ENCODE measurements around the gene IL36B. TPM values are rescaled to one million over a fixed set of nuclear protein-coding genes. Genes with fewer than 3 reads are reported as not detected.

IL36B gene
- total RNA-seq, 1 donor from 2014 or later: not detected

DNA sequence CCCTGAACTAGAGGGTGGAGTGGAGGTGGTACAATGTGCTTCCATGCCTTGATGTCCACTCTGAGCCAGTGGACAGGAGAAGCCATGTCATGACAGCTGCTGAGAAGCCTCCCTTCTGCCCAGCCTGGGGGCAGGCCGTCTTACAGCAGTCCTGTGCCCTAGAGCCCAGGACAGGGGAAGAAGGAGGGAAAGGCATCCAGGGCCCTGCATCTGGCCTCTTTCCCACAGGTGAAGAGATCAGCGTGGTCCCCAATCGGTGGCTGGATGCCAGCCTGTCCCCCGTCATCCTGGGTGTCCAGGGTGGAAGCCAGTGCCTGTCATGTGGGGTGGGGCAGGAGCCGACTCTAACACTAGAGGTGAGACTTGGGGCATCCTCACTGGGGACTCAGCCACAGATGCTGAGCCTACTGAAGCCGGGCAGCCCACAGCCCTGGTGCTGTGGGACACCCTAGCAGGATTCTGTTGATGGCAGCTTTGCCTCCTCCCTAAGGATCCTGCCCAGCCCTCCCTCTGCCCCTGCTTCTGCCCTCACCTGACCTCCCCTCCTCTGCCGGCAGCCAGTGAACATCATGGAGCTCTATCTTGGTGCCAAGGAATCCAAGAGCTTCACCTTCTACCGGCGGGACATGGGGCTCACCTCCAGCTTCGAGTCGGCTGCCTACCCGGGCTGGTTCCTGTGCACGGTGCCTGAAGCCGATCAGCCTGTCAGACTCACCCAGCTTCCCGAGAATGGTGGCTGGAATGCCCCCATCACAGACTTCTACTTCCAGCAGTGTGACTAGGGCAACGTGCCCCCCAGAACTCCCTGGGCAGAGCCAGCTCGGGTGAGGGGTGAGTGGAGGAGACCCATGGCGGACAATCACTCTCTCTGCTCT, 9.5 kb upstream of the IL36B start:
- intact Hi-C loops (cut with DNase I): no loop called here
- TF ChIP-seq, protein P1, sequence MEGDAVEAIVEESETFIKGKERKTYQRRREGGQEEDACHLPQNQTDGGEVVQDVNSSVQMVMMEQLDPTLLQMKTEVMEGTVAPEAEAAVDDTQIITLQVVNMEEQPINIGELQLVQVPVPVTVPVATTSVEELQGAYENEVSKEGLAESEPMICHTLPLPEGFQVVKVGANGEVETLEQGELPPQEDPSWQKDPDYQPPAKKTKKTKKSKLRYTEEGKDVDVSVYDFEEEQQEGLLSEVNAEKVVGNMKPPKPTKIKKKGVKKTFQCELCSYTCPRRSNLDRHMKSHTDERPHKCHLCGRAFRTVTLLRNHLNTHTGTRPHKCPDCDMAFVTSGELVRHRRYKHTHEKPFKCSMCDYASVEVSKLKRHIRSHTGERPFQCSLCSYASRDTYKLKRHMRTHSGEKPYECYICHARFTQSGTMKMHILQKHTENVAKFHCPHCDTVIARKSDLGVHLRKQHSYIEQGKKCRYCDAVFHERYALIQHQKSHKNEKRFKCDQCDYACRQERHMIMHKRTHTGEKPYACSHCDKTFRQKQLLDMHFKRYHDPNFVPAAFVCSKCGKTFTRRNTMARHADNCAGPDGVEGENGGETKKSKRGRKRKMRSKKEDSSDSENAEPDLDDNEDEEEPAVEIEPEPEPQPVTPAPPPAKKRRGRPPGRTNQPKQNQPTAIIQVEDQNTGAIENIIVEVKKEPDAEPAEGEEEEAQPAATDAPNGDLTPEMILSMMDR (IDR thresholded peaks at IDR 0.05): no peak
- H3K36me3 ChIP-seq: no peaks in the 10 kb centered on the region

DNA sequence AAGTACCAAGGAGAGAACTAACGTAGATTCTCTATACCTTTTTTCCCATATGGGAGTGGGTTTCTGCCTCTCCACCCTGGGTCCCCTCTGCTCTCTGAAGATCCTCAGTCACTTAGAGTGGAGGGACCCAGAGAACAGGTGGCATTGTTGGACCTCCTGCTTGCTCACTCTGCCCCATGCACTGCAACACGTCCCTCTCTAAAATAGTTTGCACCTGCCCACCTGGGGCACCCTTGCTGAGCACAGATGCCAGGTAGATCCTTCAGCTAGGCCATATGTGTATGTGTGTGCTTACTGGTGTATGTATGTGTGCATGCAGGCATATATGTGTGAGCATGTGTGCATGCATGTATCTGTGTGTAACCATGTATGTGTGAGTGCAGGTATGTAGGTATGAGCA, 8.6 kb upstream of the IL36B start:
- no peak for DNase-seq (ENCODE audit: low spot score in 2 of 2)
- intact Hi-C loops (cut with DNase I): no loop called here

More for the DNA sequence above, 9.5 kb upstream of the IL36B start:
- H3K27ac ChIP-seq: no peak overlapping the region
- no peaks in the 10 kb centered on the region for H3K9me3 ChIP-seq
- H3K4me3 ChIP-seq: no peak overlapping the region
- H3K27me3 ChIP-seq: no peaks in the 10 kb centered on the region
- no peaks in the 10 kb centered on the region for H3K4me1 ChIP-seq
- no peak for DNase-seq (ENCODE audit: low spot score in 2 of 2)

DNA sequence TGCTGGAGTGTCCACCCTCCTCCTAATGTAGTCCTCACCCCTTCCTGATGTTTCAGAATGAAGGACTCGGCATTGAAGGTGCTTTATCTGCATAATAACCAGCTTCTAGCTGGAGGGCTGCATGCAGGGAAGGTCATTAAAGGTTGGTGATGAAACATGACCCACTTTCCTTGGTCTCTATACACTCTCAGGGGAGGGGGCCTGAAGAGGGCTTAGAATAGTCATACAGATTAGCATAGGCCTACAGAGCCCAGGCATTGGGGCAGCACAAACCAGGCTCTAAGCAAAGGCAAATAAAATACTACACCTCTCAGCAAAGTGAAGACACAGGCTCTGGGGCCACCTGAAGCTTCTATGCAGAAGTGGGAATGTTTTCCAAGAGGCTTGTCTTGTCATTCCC, 8.1 kb upstream of the IL36B start:
- H3K27me3 ChIP-seq: no peaks in the 10 kb centered on the region
- no peaks in the 10 kb centered on the region for H3K9me3 ChIP-seq
- no peak overlapping the region for H3K4me3 ChIP-seq
- H3K36me3 ChIP-seq: no peaks in the 10 kb centered on the region
- intact Hi-C loops (cut with DNase I): no loop called here
- no peaks in the 10 kb centered on the region for H3K4me1 ChIP-seq
- H3K27ac ChIP-seq: no peak overlapping the region
- DNase-seq (ENCODE audit: low spot score in 2 of 2): no peak
- TF ChIP-seq, protein P1 (IDR thresholded peaks at IDR 0.05): no peak

More for the DNA sequence above, 8.6 kb upstream of the IL36B start:
- no peaks in the 10 kb centered on the region for H3K27me3 ChIP-seq
- H3K4me1 ChIP-seq: no peaks in the 10 kb centered on the region
- TF ChIP-seq, protein P1 (IDR thresholded peaks at IDR 0.05): no peak
- no peak overlapping the region for H3K4me3 ChIP-seq
- no peaks in the 10 kb centered on the region for H3K9me3 ChIP-seq
- H3K36me3 ChIP-seq: no peaks in the 10 kb centered on the region
- H3K27ac ChIP-seq: no peak overlapping the region

DNA sequence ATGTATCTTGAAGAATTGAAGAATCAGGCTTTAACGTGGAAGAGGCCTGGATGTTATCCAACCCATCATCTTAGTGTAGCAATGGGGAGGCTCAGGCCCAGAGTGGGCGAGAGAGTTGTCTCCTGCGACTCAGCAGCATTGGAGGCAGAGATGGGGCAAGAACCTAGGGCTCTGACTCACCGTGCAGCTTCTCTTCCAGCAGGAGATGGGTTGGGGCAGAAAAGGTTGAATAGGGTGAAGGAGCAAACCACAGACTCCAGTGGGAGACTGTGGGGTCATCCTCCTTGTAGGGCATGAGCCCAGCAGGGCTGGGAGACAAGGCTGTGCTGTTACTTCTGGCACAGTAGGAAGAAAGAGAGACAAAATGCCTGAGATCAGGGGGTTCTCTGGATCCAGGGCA, 7.7 kb upstream of the IL36B start:
- intact Hi-C loops (cut with DNase I): no loop called here
- DNase-seq (ENCODE audit: low spot score in 2 of 2): no peak
- Histone ChIP-seq H3K27me3 (no peaks in the 10 kb centered on the region), H3K9me3 (no peaks in the 10 kb centered on the region), H3K36me3 (no peaks in the 10 kb centered on the region), H3K4me3 (no peak overlapping the region), H3K4me1 (no peaks in the 10 kb centered on the region), H3K27ac (no peak overlapping the region)
- TF ChIP-seq, protein P1 (IDR thresholded peaks at IDR 0.05): no peak

DNA sequence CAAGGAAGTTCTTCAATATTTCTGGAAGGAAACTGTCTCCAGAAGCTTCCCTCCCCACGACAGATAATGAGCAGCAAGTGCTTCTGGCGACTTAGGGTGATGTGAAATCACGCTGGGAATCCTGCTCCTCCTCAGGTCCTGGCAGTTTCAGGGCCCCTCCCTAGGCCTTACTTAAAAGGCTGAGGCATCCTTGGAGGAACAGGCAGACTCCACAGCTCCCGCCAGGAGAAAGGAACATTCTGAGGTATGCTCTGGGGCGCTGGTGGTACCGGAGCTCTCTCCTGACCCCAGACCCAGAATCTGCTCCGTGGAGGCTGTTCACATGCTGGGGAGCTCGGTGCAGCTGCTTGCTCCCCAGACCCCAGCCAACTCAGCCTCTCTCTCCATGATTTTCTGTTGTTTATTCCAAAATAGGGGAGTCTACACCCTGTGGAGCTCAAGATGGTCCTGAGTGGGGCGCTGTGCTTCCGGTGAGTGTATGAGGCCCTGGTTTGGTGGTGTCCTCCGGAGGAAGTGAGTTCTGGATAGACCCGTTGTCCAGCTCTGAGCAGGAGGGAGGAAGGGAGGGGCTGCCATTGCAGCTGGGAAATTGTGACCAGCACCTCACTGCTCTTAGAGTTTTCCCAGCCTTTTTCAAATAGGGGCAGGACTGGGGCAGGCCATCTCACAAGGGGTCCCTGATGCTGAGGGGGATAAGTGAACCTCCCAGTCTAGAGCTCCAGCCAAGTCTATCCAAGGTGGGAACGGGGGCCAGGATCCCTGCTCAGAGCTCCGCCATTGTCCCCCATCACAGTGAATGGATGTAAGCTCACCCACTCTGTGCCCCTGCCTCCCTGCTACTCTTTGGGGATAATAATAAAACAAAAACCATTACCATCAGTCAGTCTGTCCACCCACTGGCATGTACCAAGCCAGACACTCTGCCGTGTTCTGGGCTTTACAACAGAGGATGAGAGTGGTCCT, 6.6 kb upstream of the IL36B start, which contains the start of gene IL36RN:
Gene IL36RN (plus strand): TSS at position 201 of the 963 bp plus-strand sequence. CDS start 241 bp downstream, at position 442.
- no peaks in the 10 kb centered on the region for H3K27me3 ChIP-seq
- no peaks in the 10 kb centered on the region for H3K9me3 ChIP-seq
- no peak for DNase-seq (ENCODE audit: low spot score in 2 of 2)
- no peak within 1 kb of the TSS for H3K27ac ChIP-seq
- H3K4me3 ChIP-seq: no peak within 1 kb of the TSS
- intact Hi-C loops (cut with DNase I): no loop called here
- no peaks in the 10 kb centered on the region for H3K36me3 ChIP-seq
- no peaks in the 10 kb centered on the region for H3K4me1 ChIP-seq
- TF ChIP-seq, protein P1 (IDR thresholded peaks at IDR 0.05): no peak
